OCI-LY1 (cell line): ENCODE measurements around the gene TPM3.

Experiments used
- H2AFZ ChIP-seq: fragments of 200-600 bp; sonication (generic), shearing (Covaris generic); 2 replicates; pipeline ENCODE4 v1.6.0; 2014; ENCODE audit warnings: antibody characterized with exemption, mild to moderate bottlenecking, low read length
- H3F3A ChIP-seq: fragments of 200-600 bp; sonication (generic), shearing (Covaris generic); 2 replicates; pipeline ENCODE4 v1.6.0; 2014; ENCODE audit warnings: mild to moderate bottlenecking, antibody characterized with exemption, low read length, moderate library complexity; ENCODE audit not compliant: insufficient read depth
- H3K27ac ChIP-seq: fragments of 200-600 bp; sonication (generic); 2 replicates; pipeline ENCODE4 v1.5.1; 2014; ENCODE audit warnings: low read length, mixed run types, mild to moderate bottlenecking, low read depth; ENCODE audit not compliant: poor library complexity, severe bottlenecking
- H3K27me3 ChIP-seq: fragments of 200-600 bp; sonication (generic); 2 replicates; pipeline ENCODE4 v1.6.0; 2014; ENCODE audit warnings: antibody characterized with exemption, mild to moderate bottlenecking, low read length, moderate library complexity; ENCODE audit not compliant: insufficient read depth
- H3K36me3 ChIP-seq: fragments of 200-600 bp; sonication (generic); 2 replicates; pipeline ENCODE4 v1.6.1; 2014; ENCODE audit warnings: mild to moderate bottlenecking, antibody characterized with exemption, low read length, moderate library complexity, mixed read lengths; ENCODE audit not compliant: insufficient read depth
- H3K4me1 ChIP-seq: fragments of 200-600 bp; sonication (generic); 2 replicates; pipeline ENCODE4 v1.5.1; 2014; ENCODE audit warnings: mild to moderate bottlenecking, low read length, moderate library complexity; ENCODE audit not compliant: insufficient read depth, severe bottlenecking
- H3K4me2 ChIP-seq: fragments of 200-600 bp; sonication (generic), shearing (Covaris generic); 2 replicates; pipeline ENCODE4 v1.6.1; 2014; ENCODE audit warnings: low read length
- H3K4me3 ChIP-seq: fragments of 200-600 bp; sonication (generic); 2 replicates; pipeline ENCODE4 v1.5.1; 2014; ENCODE audit warnings: low read length, low read depth, mild to moderate bottlenecking, mixed read lengths; ENCODE audit not compliant: poor library complexity, severe bottlenecking
- H3K79me2 ChIP-seq: fragments of 200-600 bp; shearing (Covaris generic); 2 replicates; pipeline ENCODE4 v1.6.1; 2016; ENCODE audit warnings: mixed run types, low read length, mixed read lengths; ENCODE audit not compliant: insufficient read depth
- H3K9ac ChIP-seq: fragments of 200-600 bp; sonication (generic), shearing (Covaris generic); 2 replicates; pipeline ENCODE4 v1.6.1; 2014; ENCODE audit warnings: mild to moderate bottlenecking, low read length, mixed read lengths
- H3K9me2 ChIP-seq: fragments of 200-600 bp; sonication (generic), shearing (Covaris generic); 2 replicates; pipeline ENCODE4 v1.6.1; 2014; ENCODE audit warnings: low read depth, mild to moderate bottlenecking, low read length, mixed read lengths
- H3K9me3 ChIP-seq: fragments of 200-600 bp; shearing (Covaris generic); 2 replicates; pipeline ENCODE4 v1.6.1; 2014; ENCODE audit warnings: low read length, mixed read lengths
- H4K20me1 ChIP-seq: fragments of 200-600 bp; sonication (generic), shearing (Covaris generic); 2 replicates; pipeline ENCODE4 v1.6.0; 2016; ENCODE audit warnings: mild to moderate bottlenecking, low read length; ENCODE audit not compliant: insufficient read depth
- CTCF ChIP-seq: fragments of 200-600 bp; sonication (generic), shearing (Covaris generic); IDR thresholded peaks from 2 replicates; pipeline ENCODE4 v1.5.1; 2017; ENCODE audit warnings: mild to moderate bottlenecking, antibody characterized with exemption, low read length, moderate library complexity, mixed read lengths
- EZH2 ChIP-seq: fragments of 200-600 bp; sonication (generic), shearing (Covaris generic); IDR thresholded peaks from 2 replicates; pipeline ENCODE4 v1.8.0; 2017; ENCODE audit warnings: borderline replicate concordance, mixed run types, mild to moderate bottlenecking, antibody characterized with exemption, low read length, moderate library complexity, mixed read lengths

TPM3 gene

GRCh38 chr1:154198756-154199562 lies 7.1 kb upstream of the TPM3 start:
- TF ChIP-seq EZH2 (no peak), CTCF (peak; percentile 78)
- peak overlapping the region; percentile 47 for H3K4me2 ChIP-seq
- peaks cover 5% of the 10 kb centered on the region for H3K4me1 ChIP-seq
- no peak overlapping the region for H2AFZ ChIP-seq
- no peak overlapping the region for H3K4me3 ChIP-seq
- no peaks in the 10 kb centered on the region for H3F3A ChIP-seq
- H3K27ac ChIP-seq: no peak overlapping the region
- H3K36me3 ChIP-seq: no peaks in the 10 kb centered on the region
- no peaks in the 10 kb centered on the region; the same call in 1 of the 2 replicates for H3K27me3 ChIP-seq
- H3K9ac ChIP-seq: no peak overlapping the region
- no peaks in the 10 kb centered on the region for H4K20me1 ChIP-seq
- no peaks in the 10 kb centered on the region for H3K79me2 ChIP-seq
- no peaks in the 10 kb centered on the region for H3K9me3 ChIP-seq
- no peaks in the 10 kb centered on the region for H3K9me2 ChIP-seq

GRCh38 chr1:154193821-154194220 lies 1.9 kb upstream of the TPM3 start:
- H3K4me2 ChIP-seq: no peak overlapping the region
- H3K9me3 ChIP-seq: no peaks in the 10 kb centered on the region
- H3K9me2 ChIP-seq: no peaks in the 10 kb centered on the region
- no peaks in the 10 kb centered on the region for H3F3A ChIP-seq
- H3K4me3 ChIP-seq: no peak overlapping the region
- H3K79me2 ChIP-seq: no peaks in the 10 kb centered on the region
- H3K27ac ChIP-seq: no peak overlapping the region
- no peaks in the 10 kb centered on the region for H4K20me1 ChIP-seq
- TF ChIP-seq CTCF (no peak), EZH2 (no peak)
- no peaks in the 10 kb centered on the region; the same call in 1 of the 2 replicates for H3K27me3 ChIP-seq
- peaks cover under 1% of the 10 kb centered on the region for H3K4me1 ChIP-seq
- no peak overlapping the region for H2AFZ ChIP-seq
- no peaks in the 10 kb centered on the region for H3K36me3 ChIP-seq
- H3K9ac ChIP-seq: no peak overlapping the region

GRCh38 chr1:154192476-154192875 lies 576 bp upstream of the TPM3 start:
- no peaks in the 10 kb centered on the region for H3K36me3 ChIP-seq
- no peak for TF ChIP-seq EZH2
- no peak for TF ChIP-seq CTCF
- H3K9me3 ChIP-seq: no peaks in the 10 kb centered on the region
- H3K27ac ChIP-seq: no peak overlapping the region
- H4K20me1 ChIP-seq: no peaks in the 10 kb centered on the region
- H3K9me2 ChIP-seq: no peaks in the 10 kb centered on the region
- no peak overlapping the region for H3K9ac ChIP-seq
- H3K27me3 ChIP-seq: no peaks in the 10 kb centered on the region; the same call in 1 of the 2 replicates
- no peak overlapping the region for H3K4me2 ChIP-seq
- H3K79me2 ChIP-seq: no peaks in the 10 kb centered on the region
- H3K4me3 ChIP-seq: no peak overlapping the region
- no peak overlapping the region for H2AFZ ChIP-seq
- H3F3A ChIP-seq: no peaks in the 10 kb centered on the region
- no peaks in the 10 kb centered on the region for H3K4me1 ChIP-seq
